ENCODE measurements around the gene ZC3H7A.

The ZC3H7A gene

GRCh38 chr16:11707679-11708197 is 89.3 kb downstream of the ZC3H7A start:
- DNase-seq (ENCODE audit: low read depth in 2 of 2): no peak

GRCh38 chr16:11706180-11706742 is 90.8 kb downstream of the ZC3H7A start:
- no peak for DNase-seq (ENCODE audit: low read depth in 2 of 2)

- DNase-seq (ENCODE audit: low read depth in 2 of 2): no peak
These were observed 91.6 kb downstream of the ZC3H7A start for GRCh38 chr16:11705311-11706025.

All from stimulated activated CD4-positive, alpha-beta T cell treated with anti-CD3 and anti-CD28 coated beads, Interleukin-1b, Interleukin-23, amount 100 ng/mL, for 4 hours (primary cell).